Esophagus squamous epithelium (tissue), 4 donors: ENCODE data around the gene POC1B.

Experiments
- CTCF ChIP-seq, 6 experiments: fragments of 450-650 bp in 4 of 6; fragments of 200-600 bp in 2 of 6; sonication (generic) in 2 of 6; IDR thresholded peaks; one replicate each; pipeline ENCODE4 v1.5.1; 2016 to 2019; ENCODE audit warnings: antibody characterized with exemption in 6 of 6, mild to moderate bottlenecking in 4 of 6, moderate library complexity in 4 of 6
- POLR2A ChIP-seq, 4 donors: fragments of 450-650 bp; IDR thresholded peaks; one replicate each; pipeline ENCODE4 v1.6.1; 2017; ENCODE audit warnings: antibody characterized with exemption in 4 of 4, mild to moderate bottlenecking in 4 of 4, moderate library complexity in 3 of 4

DNA sequence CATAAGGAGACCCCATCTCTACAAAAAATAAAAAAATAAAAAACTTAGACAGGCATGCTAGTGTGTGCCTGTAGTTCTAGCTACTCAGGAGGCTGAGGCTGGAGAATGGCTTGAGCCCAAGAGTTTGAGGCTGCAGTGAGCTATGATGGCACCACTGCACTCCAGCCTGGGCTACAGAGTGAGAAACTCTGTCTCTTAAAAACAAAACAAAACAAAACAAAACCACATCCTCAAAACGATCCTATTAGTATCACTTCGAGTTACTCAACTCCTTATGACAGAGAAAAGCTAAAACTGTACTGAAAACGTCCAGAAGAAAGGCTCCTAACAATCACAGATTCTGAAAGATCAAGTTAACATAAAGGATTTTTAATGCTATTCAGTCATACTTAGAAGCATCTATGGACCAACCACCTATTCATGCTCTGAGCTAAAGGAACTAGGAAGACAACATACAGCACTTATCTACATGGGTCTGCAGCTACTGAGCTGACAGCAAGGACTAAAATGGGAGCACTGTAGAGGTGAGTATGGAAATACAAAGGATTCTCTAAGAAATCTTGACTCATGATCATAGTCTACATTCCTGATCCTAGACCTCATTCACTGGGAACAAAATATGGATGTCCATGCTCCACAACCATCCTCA is 98.2 kb downstream of the POC1B start:
- no peak for TF ChIP-seq CTCF (IDR thresholded peaks at IDR 0.05)
- no peak for TF ChIP-seq POLR2A (IDR thresholded peaks at IDR 0.05)
